ENCODE results near the gene MSI2. TPM values are rescaled to one million over a fixed set of nuclear protein-coding genes. Genes with fewer than 3 reads are reported as not detected.

Gene MSI2
- total and polyA plus RNA-seq, 7 donors, result 12.6 to 25.8 (median 21.3) TPM

DNA sequence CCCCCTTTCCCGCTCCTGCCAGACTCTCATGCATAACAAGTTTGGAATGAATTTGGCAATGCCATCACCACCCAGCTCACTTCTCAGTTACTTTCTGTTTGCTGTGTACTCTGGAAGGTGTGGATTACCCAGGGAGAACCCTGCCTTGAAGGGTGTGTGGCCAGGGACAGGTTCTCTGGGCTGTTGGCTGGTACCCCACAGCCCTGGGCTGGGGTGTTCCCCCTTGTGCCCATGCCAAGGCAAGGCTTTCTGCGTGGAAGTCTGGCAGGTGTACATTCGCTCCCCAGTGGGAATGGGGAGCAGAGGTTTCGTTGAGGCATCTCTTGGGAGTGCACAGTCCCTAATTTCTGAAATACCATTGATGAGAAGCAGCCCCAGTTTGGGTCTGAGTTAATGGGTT, 301.1 kb downstream of the MSI2 start:
- H3K27ac ChIP-seq, result peak overlapping the region in 1 of 4 donors; percentile 13
- H3K4me3 ChIP-seq, result no peak overlapping the region
- WGBS, 2 donors, result 77 to 94% methylated on average over 4 of the region's 4 CpGs
- H3K36me3 ChIP-seq, result no peaks in the 10 kb centered on the region
- peaks cover 0 to 34% (median 26%) of the 10 kb centered on the region in 4 donors for H3K4me1 ChIP-seq
- no peaks in the 10 kb centered on the region for H3K9me3 ChIP-seq
- no peak for DNase-seq
- TF ChIP-seq EP300 (IDR thresholded peaks at IDR 0.05) (no peak), POLR2AphosphoS5 (IDR thresholded peaks at IDR 0.05) (no peak), POLR2A (IDR thresholded peaks at IDR 0.05) (no peak)
- TF ChIP-seq, protein P1, sequence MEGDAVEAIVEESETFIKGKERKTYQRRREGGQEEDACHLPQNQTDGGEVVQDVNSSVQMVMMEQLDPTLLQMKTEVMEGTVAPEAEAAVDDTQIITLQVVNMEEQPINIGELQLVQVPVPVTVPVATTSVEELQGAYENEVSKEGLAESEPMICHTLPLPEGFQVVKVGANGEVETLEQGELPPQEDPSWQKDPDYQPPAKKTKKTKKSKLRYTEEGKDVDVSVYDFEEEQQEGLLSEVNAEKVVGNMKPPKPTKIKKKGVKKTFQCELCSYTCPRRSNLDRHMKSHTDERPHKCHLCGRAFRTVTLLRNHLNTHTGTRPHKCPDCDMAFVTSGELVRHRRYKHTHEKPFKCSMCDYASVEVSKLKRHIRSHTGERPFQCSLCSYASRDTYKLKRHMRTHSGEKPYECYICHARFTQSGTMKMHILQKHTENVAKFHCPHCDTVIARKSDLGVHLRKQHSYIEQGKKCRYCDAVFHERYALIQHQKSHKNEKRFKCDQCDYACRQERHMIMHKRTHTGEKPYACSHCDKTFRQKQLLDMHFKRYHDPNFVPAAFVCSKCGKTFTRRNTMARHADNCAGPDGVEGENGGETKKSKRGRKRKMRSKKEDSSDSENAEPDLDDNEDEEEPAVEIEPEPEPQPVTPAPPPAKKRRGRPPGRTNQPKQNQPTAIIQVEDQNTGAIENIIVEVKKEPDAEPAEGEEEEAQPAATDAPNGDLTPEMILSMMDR (IDR thresholded peaks at IDR 0.05), result no peak
- H3K27me3 ChIP-seq, result no peaks in the 10 kb centered on the region
- intact Hi-C loops (cut with DNase I), result no loop called here

DNA sequence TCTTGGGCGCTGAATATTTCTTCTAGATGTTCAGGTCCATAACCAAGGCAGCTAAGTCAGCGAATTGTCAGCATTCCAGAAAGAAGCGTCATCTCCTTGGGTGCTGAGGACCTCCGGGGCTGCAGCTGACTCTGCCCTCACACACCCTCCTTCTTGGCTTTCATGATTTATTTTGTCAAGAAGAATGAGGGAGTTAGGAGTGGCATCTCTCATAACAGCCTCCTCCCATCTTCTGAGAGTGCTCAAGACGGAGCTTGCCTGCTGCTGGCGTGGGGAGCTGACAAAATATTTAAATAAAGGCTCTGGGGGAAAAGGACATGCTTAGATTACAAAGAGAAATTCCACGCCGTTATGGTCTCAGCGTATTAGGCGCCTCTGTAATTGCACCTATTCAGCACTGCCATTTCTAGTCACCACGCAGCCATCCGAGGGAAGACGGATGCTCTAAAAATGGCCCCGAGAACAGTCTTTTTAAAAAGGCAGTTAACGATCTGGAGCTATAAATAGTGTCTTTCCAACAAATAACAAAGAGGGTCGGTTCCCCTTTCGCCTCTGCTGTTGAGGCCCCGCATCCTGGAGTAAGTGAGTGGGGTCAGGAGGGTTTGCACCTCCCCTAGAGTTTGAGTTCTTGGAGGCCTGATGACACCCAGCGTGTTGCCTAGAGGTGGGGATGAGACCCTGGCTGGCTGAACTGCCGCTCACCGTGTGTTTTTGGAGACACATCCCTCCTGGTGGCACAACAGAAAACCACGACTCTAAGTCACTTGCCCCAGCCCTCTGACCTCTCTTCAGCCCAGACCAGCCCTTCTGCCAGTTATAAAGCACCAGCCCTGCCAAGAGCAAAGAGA, 301.7 kb downstream of the MSI2 start:
- peaks cover 0 to 28% (median 22%) of the 10 kb centered on the region in 4 donors for H3K4me1 ChIP-seq
- H3K4me3 ChIP-seq, result no peak overlapping the region
- H3K27me3 ChIP-seq, result no peaks in the 10 kb centered on the region
- TF ChIP-seq POLR2AphosphoS5 (IDR thresholded peaks at IDR 0.05), result no peak
- TF ChIP-seq, protein P1 (IDR thresholded peaks at IDR 0.05), result no peak
- no peak for TF ChIP-seq POLR2A (IDR thresholded peaks at IDR 0.05)
- no peak for TF ChIP-seq EP300 (IDR thresholded peaks at IDR 0.05)
- H3K27ac ChIP-seq, result no peak overlapping the region
- H3K36me3 ChIP-seq, result no peaks in the 10 kb centered on the region
- intact Hi-C loops (cut with DNase I), result no loop called here
- no peaks in the 10 kb centered on the region for H3K9me3 ChIP-seq
- DNase-seq, result no peak
- 52 to 84% methylated on average over 22 of the region's 22 CpGs for WGBS, 2 donors

DNA sequence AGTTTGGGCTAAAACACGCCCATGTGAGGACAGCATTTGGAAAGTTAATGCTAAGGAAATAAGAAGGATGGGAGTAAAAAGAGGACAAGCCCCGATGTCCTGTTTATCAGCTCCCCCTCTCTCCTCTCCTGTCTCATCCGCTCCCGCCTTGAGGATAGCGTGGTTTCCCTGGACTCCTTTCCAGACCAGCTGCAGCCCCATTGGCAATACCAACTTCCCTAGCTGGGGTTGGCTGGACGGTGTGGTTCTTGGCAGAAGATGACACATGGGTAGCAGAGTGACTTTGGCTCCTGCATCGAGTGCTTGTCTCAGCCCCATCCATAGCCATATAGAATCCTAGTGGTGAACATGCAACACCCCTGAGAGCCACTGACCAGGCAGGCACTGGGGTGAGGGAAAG, 302.9 kb downstream of the MSI2 start:
- no peaks in the 10 kb centered on the region for H3K36me3 ChIP-seq
- intact Hi-C loops (cut with DNase I), result no loop called here

DNA sequence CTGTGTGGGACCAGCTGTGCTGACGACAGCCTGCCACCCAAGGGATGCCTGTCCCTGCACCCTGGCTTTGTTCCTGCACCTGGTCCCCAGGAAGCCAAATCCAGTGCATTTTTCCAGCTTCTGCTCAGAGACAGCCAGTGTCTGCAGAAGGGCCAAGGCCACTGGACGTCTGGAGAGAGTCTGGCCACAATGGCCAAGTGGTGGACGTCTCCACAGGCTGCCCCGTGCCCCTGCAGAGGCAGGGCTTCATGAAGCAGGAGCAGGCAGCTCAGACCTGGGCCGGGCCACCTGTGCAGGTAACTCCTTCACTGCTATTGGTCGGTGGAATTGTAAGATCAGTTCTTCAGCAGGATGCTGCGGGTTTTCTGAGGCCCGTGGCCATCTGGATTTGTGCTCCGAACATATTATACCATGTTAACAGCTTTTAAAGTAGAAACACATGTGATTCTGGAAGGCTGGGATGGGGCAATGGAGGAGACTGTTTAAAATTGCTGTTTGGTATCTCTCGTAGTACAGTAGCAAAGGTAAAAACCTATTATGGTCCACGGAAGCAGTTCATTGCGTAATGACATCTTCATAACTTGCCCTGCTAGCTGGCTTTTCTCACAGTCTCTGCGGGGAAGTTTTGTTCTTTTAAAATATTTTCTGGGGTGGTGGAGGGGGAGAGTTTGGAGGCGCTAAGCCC, 303.5 kb downstream of the MSI2 start:
- TF ChIP-seq POLR2A (IDR thresholded peaks at IDR 0.05), result no peak
- TF ChIP-seq, protein P1 (IDR thresholded peaks at IDR 0.05), result no peak
- TF ChIP-seq EP300 (IDR thresholded peaks at IDR 0.05), result no peak
- no peak for TF ChIP-seq POLR2AphosphoS5 (IDR thresholded peaks at IDR 0.05)
- H3K36me3 ChIP-seq, result no peaks in the 10 kb centered on the region
- H3K4me3 ChIP-seq, result no peak overlapping the region
- WGBS, 2 donors, result 89 to 92% methylated on average over 14 of the region's 14 CpGs
- DNase-seq, result no peak
- no peak overlapping the region for H3K27ac ChIP-seq
- no peaks in the 10 kb centered on the region for H3K27me3 ChIP-seq
- no peaks in the 10 kb centered on the region for H3K9me3 ChIP-seq
- peaks cover 0 to 12% (median 8%) of the 10 kb centered on the region in 4 donors for H3K4me1 ChIP-seq
- intact Hi-C loops (cut with DNase I), result no loop called here

More for the DNA sequence above, 302.9 kb downstream of the MSI2 start:
- peaks cover 0 to 16% (median 11%) of the 10 kb centered on the region in 4 donors for H3K4me1 ChIP-seq
- H3K27ac ChIP-seq, result no peak overlapping the region
- H3K9me3 ChIP-seq, result no peaks in the 10 kb centered on the region
- 92 to 95% methylated on average over 7 of the region's 7 CpGs for WGBS, 2 donors
- H3K27me3 ChIP-seq, result no peaks in the 10 kb centered on the region
- TF ChIP-seq, protein P1 (IDR thresholded peaks at IDR 0.05), result no peak
- TF ChIP-seq POLR2A (IDR thresholded peaks at IDR 0.05), result no peak
- no peak for TF ChIP-seq POLR2AphosphoS5 (IDR thresholded peaks at IDR 0.05)
- no peak for TF ChIP-seq EP300 (IDR thresholded peaks at IDR 0.05)
- no peak for DNase-seq
- H3K4me3 ChIP-seq, result no peak overlapping the region

All from sigmoid colon (tissue), 7 donors.